ENCODE measurements around the gene TXNRD2.

The TXNRD2 gene

GRCh38 chr22:19979712-19980493, 38.3 kb upstream of the TXNRD2 start:
- no peak for DNase-seq (ENCODE audit: low spot score)

- no peak for DNase-seq (ENCODE audit: low spot score)
These were observed 37.1 kb upstream of the TXNRD2 start for GRCh38 chr22:19978748-19979147.

GRCh38 chr22:19977296-19978243, 36.0 kb upstream of the TXNRD2 start:
- DNase-seq (ENCODE audit: low spot score) = no peak

GRCh38 chr22:19976671-19977070, 35.1 kb upstream of the TXNRD2 start:
- no peak for DNase-seq (ENCODE audit: low spot score)

- DNase-seq (ENCODE audit: low spot score) = no peak
These were observed 34.1 kb upstream of the TXNRD2 start for GRCh38 chr22:19975707-19976035.

GRCh38 chr22:19974935-19975706, 33.5 kb upstream of the TXNRD2 start:
- no peak for DNase-seq (ENCODE audit: low spot score)

- peak; percentile 34 for DNase-seq (ENCODE audit: low spot score)
These were observed 32.7 kb upstream of the TXNRD2 start for GRCh38 chr22:19974268-19974861.

GRCh38 chr22:19973551-19974267, 32.1 kb upstream of the TXNRD2 start:
- no peak for DNase-seq (ENCODE audit: low spot score)

GRCh38 chr22:19972652-19973550, 31.3 kb upstream of the TXNRD2 start:
- DNase-seq (ENCODE audit: low spot score) = no peak

- DNase-seq (ENCODE audit: low spot score) = no peak
These were observed 30.6 kb upstream of the TXNRD2 start for GRCh38 chr22:19972251-19972650.

- no peak for DNase-seq (ENCODE audit: low spot score)
These were observed 29.9 kb upstream of the TXNRD2 start for GRCh38 chr22:19971276-19972124.

- DNase-seq (ENCODE audit: low spot score) = peak; percentile 75
These were observed 29.1 kb upstream of the TXNRD2 start for GRCh38 chr22:19970479-19971275.

- DNase-seq (ENCODE audit: low spot score) = no peak
These were observed 28.4 kb upstream of the TXNRD2 start for GRCh38 chr22:19970031-19970478.

GRCh38 chr22:19969141-19969928, 27.7 kb upstream of the TXNRD2 start:
- no peak for DNase-seq (ENCODE audit: low spot score)

GRCh38 chr22:19968450-19968891, 26.9 kb upstream of the TXNRD2 start:
- no peak for DNase-seq (ENCODE audit: low spot score)

GRCh38 chr22:19967850-19968449, 26.3 kb upstream of the TXNRD2 start:
- no peak for DNase-seq (ENCODE audit: low spot score)
